B cell (primary cell): ENCODE results near the gene FOSB. TPM values are rescaled to one million over a fixed set of nuclear protein-coding genes. Genes with fewer than 3 reads are reported as not detected.

Experiments
- ATAC-seq: fragments of 200-7000 bp; cut with Tn5 transposase; one replicate; pipeline ENCODE4 v1.10.0; 2021; ENCODE audit warnings: low read depth, mild to moderate bottlenecking, moderate number of reproducible peaks, moderate library complexity
- CTCF ChIA-PET: fragments of 350-600 bp; sonication (Branson Sonifier 250); formaldehyde crosslinking; loops from one replicate; lab custom pipeline; 2021; ENCODE audit warnings: antibody characterized with exemption, inconsistent platforms; lab: Charles Lee
- POLR2A ChIA-PET: fragments of 350-600 bp; sonication (Branson Sonifier 250); formaldehyde crosslinking; loops from one replicate; lab custom pipeline; 2021; ENCODE audit warnings: antibody characterized with exemption; lab: Charles Lee
- DNase-seq: peaks from one replicate; pipeline ENCODE4 v3.0.0; 2013
- H2AFZ ChIP-seq: 2 replicates; pipeline ENCODE4 v1.6.1; 2012; ENCODE audit warnings: mild to moderate bottlenecking, low read depth, low read length; ENCODE audit not compliant: insufficient read depth, poor library complexity, severe bottlenecking
- H3K27ac ChIP-seq, 2 donors: 1 replicate in 1 of 2; 2 replicates in 1 of 2; pipeline ENCODE4 v1.5.1; 2012 to 2013; ENCODE audit warnings: low read length in 2 of 2, mild to moderate bottlenecking in 2 of 2, moderate library complexity in 1 of 2
- H3K27me3 ChIP-seq, 4 experiments: fragments of 200-600 bp in 1 of 4; sonication (generic) in 1 of 4; replicated peaks in 1 of 4; 1 replicate in 2 of 4; 2 replicates in 2 of 4; pipeline versions ENCODE4 v1.6.1 to v1.7.0; 2013 to 2016; ENCODE audit warnings: low read length in 3 of 4, mild to moderate bottlenecking in 2 of 4, mixed read lengths in 1 of 4, moderate library complexity in 1 of 4; ENCODE audit not compliant: insufficient read depth in 4 of 4, control insufficient read depth in 3 of 4; ENCODE audit errors: control extremely low read depth in 1 of 4
- H3K36me3 ChIP-seq, 2 experiments: replicated peaks in 1 of 2; 1 replicate in 1 of 2; 2 replicates in 1 of 2; pipeline versions ENCODE4 v1.6.1 to v1.7.1; 2013; ENCODE audit warnings: low read length in 1 of 2; ENCODE audit not compliant: insufficient read depth in 2 of 2, control insufficient read depth in 1 of 2; ENCODE audit errors: control extremely low read depth in 1 of 2, extremely low read depth in 1 of 2
- H3K4me1 ChIP-seq, 2 donors: fragments of 200-600 bp in 1 of 2; sonication (generic) in 1 of 2; 1 replicate in 1 of 2; 2 replicates in 1 of 2; pipeline versions ENCODE4 v1.5.1 to v1.6.1; 2013 to 2017; ENCODE audit warnings: low read length in 2 of 2; ENCODE audit not compliant: control insufficient read depth in 2 of 2, insufficient read depth in 2 of 2
- H3K4me2 ChIP-seq: replicated peaks from 2 replicates; pipeline ENCODE3; 2012; ENCODE audit warnings: mild to moderate bottlenecking, low read depth, low read length; ENCODE audit not compliant: poor library complexity, severe bottlenecking
- H3K4me3 ChIP-seq, 5 experiments: fragments of 200-600 bp in 1 of 5; sonication (generic) in 1 of 5; 1 replicate in 3 of 5; 2 replicates in 2 of 5; pipeline versions ENCODE4 v1.5.1 to v1.7.0; 2011 to 2016; ENCODE audit warnings: low read length in 4 of 5, mild to moderate bottlenecking in 4 of 5, low read depth in 2 of 5, control low read depth in 1 of 5, moderate library complexity in 1 of 5; ENCODE audit not compliant: insufficient read depth in 1 of 5; ENCODE audit errors: control extremely low read depth in 1 of 5, extremely low read depth in 1 of 5
- H3K79me2 ChIP-seq: fragments of 200-600 bp; sonication (generic); one replicate; pipeline ENCODE4 v1.6.0; 2016; ENCODE audit warnings: low read length; ENCODE audit not compliant: control insufficient read depth, insufficient read depth
- H3K9ac ChIP-seq: fragments of 200-600 bp; sonication (generic); 2 replicates; pipeline ENCODE4 v1.6.1; 2017; ENCODE audit warnings: mild to moderate bottlenecking, low read length, moderate library complexity
- H3K9me3 ChIP-seq, 3 donors: one replicate each; pipeline versions ENCODE4 v1.6.1 to v1.7.1; 2013; ENCODE audit warnings: low read length in 2 of 3; ENCODE audit not compliant: control insufficient read depth in 2 of 3, insufficient read depth in 1 of 3; ENCODE audit errors: control extremely low read depth in 1 of 3
- H4K20me1 ChIP-seq: 2 replicates; pipeline ENCODE4 v1.6.0; 2012; ENCODE audit warnings: mild to moderate bottlenecking, low read length; ENCODE audit not compliant: insufficient read depth, control insufficient read depth, poor library complexity, severe bottlenecking
- H3K27ac Mint-ChIP-seq: one replicate; pipeline ENCODE4 v1.8.0; 2021; ENCODE audit warnings: mixed read lengths
- H3K27me3 Mint-ChIP-seq: one replicate; pipeline ENCODE4 v1.8.0; 2021; ENCODE audit warnings: mixed read lengths
- H3K4me1 Mint-ChIP-seq: one replicate; pipeline ENCODE4 v1.8.0; 2021; ENCODE audit warnings: mixed read lengths
- H3K4me3 Mint-ChIP-seq: one replicate; pipeline ENCODE4 v1.8.0; 2021; ENCODE audit warnings: mixed read lengths
- H3K9me3 Mint-ChIP-seq: one replicate; pipeline ENCODE4 v1.8.0; 2022; ENCODE audit warnings: mixed read lengths; ENCODE audit not compliant: insufficient read depth
- EZH2 ChIP-seq: IDR thresholded peaks from 2 replicates; pipeline ENCODE4 v1.6.1; 2012; ENCODE audit warnings: borderline replicate concordance, low read depth, mild to moderate bottlenecking, moderate library complexity, low read length; ENCODE audit not compliant: insufficient read depth, poor library complexity, severe bottlenecking
- WGBS: methylation state at CpG from one replicate; pipeline ENCODE4 v1.1.5; 2013; ENCODE audit warnings: missing lambda C conversion rate; ENCODE audit not compliant: insufficient coverage; 5-methylcytosine and 5-hydroxymethylcytosine counted together
- intact Hi-C: fragments of 100-400 bp; cut with micrococcal nuclease; formaldehyde crosslinking; loops from one replicate; pipeline ENCODE4 v1.10.0; 2022
- polyA plus RNA-seq: library from polyadenylated mRNA; depleted of rRNA; stranded (reverse); fragments of >200 nt; gene quantifications from 2 replicates; pipeline ENCODE4 v1.2.3, GENCODE V29; 2012
- total RNA-seq, 2 donors: library from RNA; stranded (reverse); fragments of 120-200 nt in 1 of 2; gene quantifications; 1 replicate in 1 of 2; 2 replicates in 1 of 2; pipeline versions ENCODE4 v1.2.3 to v1.2.4, GENCODE V29; 2013 to 2022
- TF ChIP-seq, protein P1 (sequence below): fragments of 200-600 bp; IDR thresholded peaks from one replicate; pipeline ENCODE4 v1.8.0; 2022; ENCODE audit warnings: antibody characterized with exemption, mild to moderate bottlenecking

The FOSB gene
- total and polyA plus RNA-seq, 2 donors (not counting 1 experiment from before 2014, with no cell fraction given): 39.6 to 2,860 TPM

GRCh38 chr19:45440259-45440638, 27.5 kb upstream of the FOSB start:
- intact Hi-C loops: loop anchor here (5.0 kb wide), 1 partner anchor 33 kb away; the partner anchor contains the start of genes POLR1G and PPP1R13L
- Histone ChIP-seq H3K36me3 (no peaks in the 10 kb centered on the region), H3K79me2 (no peaks in the 10 kb centered on the region), H3K4me1 (peaks cover 35 to 41% of the 10 kb centered on the region in 2 donors), H4K20me1 (no peaks in the 10 kb centered on the region), H3K4me3 (peak overlapping the region in 4 of 5 experiments; percentile 21 to 80 (median 60)), H3K9me3 (no peaks in the 10 kb centered on the region), H3K27ac (peak overlapping the region; percentile 48 to 82), H3K9ac (peak overlapping the region; percentile 76), H3K4me2 (peak overlapping the region; percentile 85), H3K27me3 (no peaks in the 10 kb centered on the region), H2AFZ (peak overlapping the region; percentile 76)
- peak overlapping the region; percentile 91 for H3K27ac Mint-ChIP-seq
- WGBS: 93% methylated on average over 6 of the region's 9 CpGs
- ChIA-PET POLR2A (interaction anchor here (0.6 to 3.2 kb wide), 7 partner anchors 22 to 1393 kb away, joined by 3 to 45 read pairs (median 7); partner anchors contain the start of gene FOSB), CTCF (interaction anchor here (0.8 to 8.0 kb wide), 23 partner anchors 8 to 236 kb away, joined by 3 to 453 read pairs (median 11); partner anchors contain the start of genes ERCC1, FOSB, PPM1N and PPP1R13L)
- no peaks in the 10 kb centered on the region for H3K27me3 Mint-ChIP-seq
- ATAC-seq (no peak), DNase-seq (peak; percentile 42)
- H3K4me1 Mint-ChIP-seq: peaks cover 36% of the 10 kb centered on the region
- H3K9me3 Mint-ChIP-seq: no peaks in the 10 kb centered on the region
- TF ChIP-seq, protein P1, sequence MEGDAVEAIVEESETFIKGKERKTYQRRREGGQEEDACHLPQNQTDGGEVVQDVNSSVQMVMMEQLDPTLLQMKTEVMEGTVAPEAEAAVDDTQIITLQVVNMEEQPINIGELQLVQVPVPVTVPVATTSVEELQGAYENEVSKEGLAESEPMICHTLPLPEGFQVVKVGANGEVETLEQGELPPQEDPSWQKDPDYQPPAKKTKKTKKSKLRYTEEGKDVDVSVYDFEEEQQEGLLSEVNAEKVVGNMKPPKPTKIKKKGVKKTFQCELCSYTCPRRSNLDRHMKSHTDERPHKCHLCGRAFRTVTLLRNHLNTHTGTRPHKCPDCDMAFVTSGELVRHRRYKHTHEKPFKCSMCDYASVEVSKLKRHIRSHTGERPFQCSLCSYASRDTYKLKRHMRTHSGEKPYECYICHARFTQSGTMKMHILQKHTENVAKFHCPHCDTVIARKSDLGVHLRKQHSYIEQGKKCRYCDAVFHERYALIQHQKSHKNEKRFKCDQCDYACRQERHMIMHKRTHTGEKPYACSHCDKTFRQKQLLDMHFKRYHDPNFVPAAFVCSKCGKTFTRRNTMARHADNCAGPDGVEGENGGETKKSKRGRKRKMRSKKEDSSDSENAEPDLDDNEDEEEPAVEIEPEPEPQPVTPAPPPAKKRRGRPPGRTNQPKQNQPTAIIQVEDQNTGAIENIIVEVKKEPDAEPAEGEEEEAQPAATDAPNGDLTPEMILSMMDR: no peak
- TF ChIP-seq EZH2: no peak
- H3K4me3 Mint-ChIP-seq: peak overlapping the region; percentile 85
